GM03348 (cell line): ENCODE measurements around the gene RBM5.
"Not testable (repeated sequence)": the region's sequence is repeated elsewhere in the genome, so short reads cannot be mapped to it uniquely, and the experiment has no call there.

Experiments
- DNase-seq: peaks from one replicate; pipeline ENCODE4 v3.0.0; 2012; ENCODE audit warnings: low spot score

The RBM5 gene

GRCh38 chr3:50088725-50089608 is at the start of gene RBM5:
Gene RBM5, plus strand, starts transcription at chr3:50088919. Its CDS starts 1,516 bp downstream, at chr3:50090435.
- peak; percentile 99 for DNase-seq

GRCh38 chr3:50044976-50045375 is 43.7 kb upstream of the RBM5 start:
- DNase-seq = no peak

- DNase-seq = no peak
These were observed 41.3 kb upstream of the RBM5 start for GRCh38 chr3:50047426-50047825.

GRCh38 chr3:50050361-50050760 is 38.4 kb upstream of the RBM5 start:
- DNase-seq = peak; percentile 63

GRCh38 chr3:50057756-50058155 is 31.0 kb upstream of the RBM5 start:
- no peak for DNase-seq

GRCh38 chr3:50068134-50068533 is 20.6 kb upstream of the RBM5 start:
- peak; percentile 46 for DNase-seq

- no peak for DNase-seq
These were observed 10.6 kb upstream of the RBM5 start for GRCh38 chr3:50078091-50078490.

GRCh38 chr3:50078622-50079021 is 10.1 kb upstream of the RBM5 start:
- DNase-seq = no peak

- DNase-seq = not testable (repeated sequence)
These were observed 3.8 kb upstream of the RBM5 start for GRCh38 chr3:50084951-50085350.

GRCh38 chr3:50089609-50089945 is 858 bp downstream of the RBM5 start:
- no peak for DNase-seq

GRCh38 chr3:50090984-50091383 is 2.3 kb downstream of the RBM5 start:
- DNase-seq = no peak

GRCh38 chr3:50095352-50095998 is 6.8 kb downstream of the RBM5 start:
- DNase-seq = no peak

GRCh38 chr3:50100386-50100785 is 11.7 kb downstream of the RBM5 start:
- DNase-seq = no peak

GRCh38 chr3:50100956-50101845 is 12.5 kb downstream of the RBM5 start:
- DNase-seq = no peak

GRCh38 chr3:50102558-50102957 is 13.8 kb downstream of the RBM5 start:
- no peak for DNase-seq

GRCh38 chr3:50111757-50112156 is 23.0 kb downstream of the RBM5 start:
- no peak for DNase-seq

GRCh38 chr3:50112462-50112861 is 23.7 kb downstream of the RBM5 start:
- no peak for DNase-seq

GRCh38 chr3:50117120-50117519 is 28.4 kb downstream of the RBM5 start:
- DNase-seq = no peak

- no peak for DNase-seq
These were observed 29.5 kb downstream of the RBM5 start for GRCh38 chr3:50118237-50118636.

- no peak for DNase-seq
These were observed 31.1 kb downstream of the RBM5 start for GRCh38 chr3:50119786-50120185.

- DNase-seq = no peak
These were observed 31.8 kb downstream of the RBM5 start for GRCh38 chr3:50120364-50121071.
